ENCODE results near the gene HDAC9. TPM values are rescaled to one million over a fixed set of nuclear protein-coding genes. Genes with fewer than 3 reads are reported as not detected.
A peak's percentile ranks its signal among the peaks of the same experiment; 100 is the strongest.

Gene HDAC9
- 10 to 100 TPM in 3 of 6 donors, 1 to 10 TPM in 3; 8.4 to 23.1 (median 10.4) TPM for total RNA-seq

DNA sequence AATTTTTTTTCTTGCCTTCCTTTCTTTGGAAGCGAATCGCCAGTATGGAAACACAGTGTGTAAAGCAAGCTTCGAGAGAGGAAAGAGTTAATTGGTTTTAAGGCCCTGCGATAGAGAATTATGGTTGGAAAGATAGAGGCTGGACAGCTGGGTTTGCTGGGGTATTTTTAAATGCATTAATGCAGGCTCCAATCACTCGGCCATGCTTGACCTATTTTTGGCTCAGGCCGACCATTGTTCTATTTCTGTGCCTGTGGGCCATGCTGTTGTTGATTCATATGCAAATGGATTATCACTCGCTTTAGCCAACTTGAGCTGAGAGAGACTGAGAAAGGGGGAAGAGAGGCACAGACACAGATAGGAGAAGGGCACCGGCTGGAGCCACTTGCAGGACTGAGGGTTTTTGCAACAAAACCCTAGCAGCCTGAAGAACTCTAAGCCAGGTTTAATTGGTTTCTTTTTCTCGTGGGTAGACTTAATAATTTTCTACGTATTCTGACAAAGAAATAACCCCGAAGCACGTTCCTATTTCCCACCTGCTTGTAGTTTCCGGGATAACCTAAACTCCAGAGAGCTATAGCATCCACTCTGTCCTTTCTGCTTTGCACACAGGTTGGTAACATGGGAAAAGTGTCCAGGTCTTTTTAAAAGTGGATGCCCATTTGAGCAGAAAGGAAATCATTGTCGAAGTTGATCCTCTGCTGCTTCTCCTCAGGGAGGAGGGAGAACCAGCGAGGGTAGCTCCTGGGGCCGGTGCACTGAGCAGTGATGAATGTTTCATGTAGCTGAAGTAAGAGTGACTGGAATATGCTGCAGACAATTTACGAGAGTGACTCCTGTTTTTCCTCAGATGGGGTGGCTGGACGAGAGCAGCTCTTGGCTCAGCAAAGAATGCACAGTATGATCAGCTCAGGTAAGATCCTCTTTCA lies at the start of gene HDAC9:
Gene HDAC9, plus strand, starts transcription at position 338 of the 929 bp plus-strand sequence. Its CDS starts 554 bp downstream, at position 892.
- H3K4me3 ChIP-seq = peak within 1 kb of the TSS in 3 of 4 donors; percentile 16 to 42 (median 37)
- no peaks in the 10 kb centered on the region for H3K36me3 ChIP-seq
- 17 to 23% methylated on average over 18 of the region's 18 CpGs for WGBS, 2 donors
- peak in 1 of 2 donors; percentile 66 for ATAC-seq (ENCODE audit: low FRiP score in 2 of 2)
- H3K9me3 ChIP-seq = no peaks in the 10 kb centered on the region
- H3K4me1 ChIP-seq = peaks cover 0 to 14% (median 8%) of the 10 kb centered on the region in 4 donors
- no peaks in the 10 kb centered on the region for H3K27me3 ChIP-seq
- no peak within 1 kb of the TSS for H3K27ac ChIP-seq
- TF ChIP-seq POLR2A (IDR thresholded peaks at IDR 0.05) = peak in 1 of 4 donors; percentile 10
- TF ChIP-seq, protein P1, sequence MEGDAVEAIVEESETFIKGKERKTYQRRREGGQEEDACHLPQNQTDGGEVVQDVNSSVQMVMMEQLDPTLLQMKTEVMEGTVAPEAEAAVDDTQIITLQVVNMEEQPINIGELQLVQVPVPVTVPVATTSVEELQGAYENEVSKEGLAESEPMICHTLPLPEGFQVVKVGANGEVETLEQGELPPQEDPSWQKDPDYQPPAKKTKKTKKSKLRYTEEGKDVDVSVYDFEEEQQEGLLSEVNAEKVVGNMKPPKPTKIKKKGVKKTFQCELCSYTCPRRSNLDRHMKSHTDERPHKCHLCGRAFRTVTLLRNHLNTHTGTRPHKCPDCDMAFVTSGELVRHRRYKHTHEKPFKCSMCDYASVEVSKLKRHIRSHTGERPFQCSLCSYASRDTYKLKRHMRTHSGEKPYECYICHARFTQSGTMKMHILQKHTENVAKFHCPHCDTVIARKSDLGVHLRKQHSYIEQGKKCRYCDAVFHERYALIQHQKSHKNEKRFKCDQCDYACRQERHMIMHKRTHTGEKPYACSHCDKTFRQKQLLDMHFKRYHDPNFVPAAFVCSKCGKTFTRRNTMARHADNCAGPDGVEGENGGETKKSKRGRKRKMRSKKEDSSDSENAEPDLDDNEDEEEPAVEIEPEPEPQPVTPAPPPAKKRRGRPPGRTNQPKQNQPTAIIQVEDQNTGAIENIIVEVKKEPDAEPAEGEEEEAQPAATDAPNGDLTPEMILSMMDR (IDR thresholded peaks at IDR 0.05) = no peak
- TF ChIP-seq EP300 (IDR thresholded peaks at IDR 0.05) = no peak
- peak in 1 of 2 donors; percentile 22 for DNase-seq

DNA sequence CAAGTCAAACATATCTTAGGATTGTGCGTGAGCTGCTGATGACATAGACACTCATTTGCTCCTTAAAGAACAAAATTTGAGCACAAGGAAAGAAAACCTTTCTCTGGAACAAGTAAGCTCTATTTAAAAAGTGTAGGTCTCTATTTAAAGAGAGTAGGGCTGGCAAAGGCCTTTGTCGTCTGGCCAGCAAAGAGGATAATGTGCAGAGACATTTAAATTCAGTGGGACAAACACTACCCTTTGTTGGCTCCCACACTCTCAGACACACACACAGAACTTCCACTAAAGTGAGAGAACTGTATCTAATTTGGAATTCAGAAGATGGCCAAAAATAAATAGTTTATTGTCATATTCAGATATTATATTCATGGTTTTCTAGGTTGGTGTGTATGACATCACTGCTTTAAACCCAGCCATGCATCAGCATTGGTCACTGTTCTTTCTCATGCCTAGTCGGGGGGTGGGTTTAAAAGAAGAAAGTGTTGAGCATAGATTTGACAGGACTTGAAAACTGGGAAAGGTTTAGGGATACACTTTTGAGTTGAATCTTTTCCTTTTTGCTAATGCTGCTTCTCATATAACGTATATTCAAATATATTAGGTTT lies 49.5 kb upstream of the HDAC9 start:
- no peaks in the 10 kb centered on the region for H3K9me3 ChIP-seq
- H3K27ac ChIP-seq = no peak overlapping the region
- DNase-seq (no peak), ATAC-seq (ENCODE audit: low FRiP score in 2 of 2) (no peak)
- H3K36me3 ChIP-seq = no peaks in the 10 kb centered on the region
- TF ChIP-seq, protein P1 (IDR thresholded peaks at IDR 0.05) = no peak
- TF ChIP-seq POLR2AphosphoS5 (IDR thresholded peaks at IDR 0.05) (no peak), POLR2A (IDR thresholded peaks at IDR 0.05) (no peak), EP300 (IDR thresholded peaks at IDR 0.05) (no peak)
- no peaks in the 10 kb centered on the region for H3K27me3 ChIP-seq
- no peaks in the 10 kb centered on the region for H3K4me1 ChIP-seq
- H3K4me3 ChIP-seq = no peak overlapping the region
- 83 to 84% methylated on average over 4 of the region's 4 CpGs for WGBS, 2 donors

DNA sequence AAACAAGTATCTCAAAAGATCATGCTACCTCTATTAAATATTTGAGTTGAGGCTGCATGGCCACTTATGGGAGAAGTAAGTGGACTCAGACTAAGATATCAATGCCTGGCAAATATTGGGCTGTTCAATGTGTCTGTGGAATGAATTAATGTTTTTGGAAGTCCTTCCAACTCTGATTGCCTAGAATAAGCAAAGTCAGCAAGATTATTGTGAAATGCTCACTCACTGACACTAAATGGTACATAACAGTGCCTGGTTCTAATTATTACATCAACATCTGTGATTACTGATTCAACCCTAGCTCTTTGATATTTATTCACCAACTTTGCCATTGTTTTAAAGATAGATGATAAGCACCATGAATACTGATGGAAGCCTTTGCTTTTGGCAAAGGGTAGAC lies 45.5 kb upstream of the HDAC9 start:
- H3K9me3 ChIP-seq = no peaks in the 10 kb centered on the region
- ATAC-seq (ENCODE audit: low FRiP score in 2 of 2) (no peak), DNase-seq (no peak)
- TF ChIP-seq EP300 (IDR thresholded peaks at IDR 0.05) = no peak
- TF ChIP-seq POLR2A (IDR thresholded peaks at IDR 0.05) = no peak
- TF ChIP-seq POLR2AphosphoS5 (IDR thresholded peaks at IDR 0.05) = no peak
- TF ChIP-seq, protein P1 (IDR thresholded peaks at IDR 0.05) = no peak
- no peak overlapping the region for H3K4me3 ChIP-seq
- H3K36me3 ChIP-seq = no peaks in the 10 kb centered on the region
- no peak overlapping the region for H3K27ac ChIP-seq
- H3K27me3 ChIP-seq = no peaks in the 10 kb centered on the region
- H3K4me1 ChIP-seq = no peaks in the 10 kb centered on the region

DNA sequence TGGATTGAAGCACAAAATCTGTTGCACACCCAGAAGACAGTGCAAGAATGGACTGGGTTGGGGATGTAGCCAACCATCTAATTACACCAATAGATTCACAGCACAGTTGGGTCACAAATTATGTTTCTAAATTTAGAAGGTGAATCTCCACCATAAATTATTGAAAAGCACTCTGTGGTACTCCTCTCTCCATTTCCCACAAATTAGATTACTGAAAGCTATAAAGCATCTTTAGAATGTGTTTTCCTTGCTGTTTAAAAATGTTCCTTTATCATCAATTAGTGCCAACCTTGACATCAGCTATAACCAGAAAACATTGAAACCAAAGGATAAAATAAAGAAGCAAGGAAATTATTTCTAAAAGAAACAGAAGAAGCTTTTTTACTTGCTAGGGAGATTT lies 39.9 kb upstream of the HDAC9 start:
- Histone ChIP-seq H3K4me1 (no peaks in the 10 kb centered on the region), H3K4me3 (no peak overlapping the region), H3K27me3 (no peaks in the 10 kb centered on the region), H3K36me3 (no peaks in the 10 kb centered on the region), H3K27ac (no peak overlapping the region), H3K9me3 (no peaks in the 10 kb centered on the region)
- DNase-seq = no peak
- ATAC-seq (ENCODE audit: low FRiP score in 2 of 2) = no peak
- TF ChIP-seq EP300 (IDR thresholded peaks at IDR 0.05) = no peak
- TF ChIP-seq POLR2AphosphoS5 (IDR thresholded peaks at IDR 0.05) = no peak
- TF ChIP-seq POLR2A (IDR thresholded peaks at IDR 0.05) = no peak
- TF ChIP-seq, protein P1 (IDR thresholded peaks at IDR 0.05) = no peak
